EH (cell line): Measurements from ENCODE around the gene KCNK6.
A peak's percentile ranks its signal among the peaks of the same experiment; 100 is the strongest.
"Not testable (repeated sequence)": the region's sequence is repeated elsewhere in the genome, so short reads cannot be mapped to it uniquely, and the experiment has no call there.

Experiments
- DNase-seq: peaks from one replicate; pipeline ENCODE4 v3.0.0-alpha.2; 2015; ENCODE audit warnings: low read depth

The KCNK6 gene

DNA sequence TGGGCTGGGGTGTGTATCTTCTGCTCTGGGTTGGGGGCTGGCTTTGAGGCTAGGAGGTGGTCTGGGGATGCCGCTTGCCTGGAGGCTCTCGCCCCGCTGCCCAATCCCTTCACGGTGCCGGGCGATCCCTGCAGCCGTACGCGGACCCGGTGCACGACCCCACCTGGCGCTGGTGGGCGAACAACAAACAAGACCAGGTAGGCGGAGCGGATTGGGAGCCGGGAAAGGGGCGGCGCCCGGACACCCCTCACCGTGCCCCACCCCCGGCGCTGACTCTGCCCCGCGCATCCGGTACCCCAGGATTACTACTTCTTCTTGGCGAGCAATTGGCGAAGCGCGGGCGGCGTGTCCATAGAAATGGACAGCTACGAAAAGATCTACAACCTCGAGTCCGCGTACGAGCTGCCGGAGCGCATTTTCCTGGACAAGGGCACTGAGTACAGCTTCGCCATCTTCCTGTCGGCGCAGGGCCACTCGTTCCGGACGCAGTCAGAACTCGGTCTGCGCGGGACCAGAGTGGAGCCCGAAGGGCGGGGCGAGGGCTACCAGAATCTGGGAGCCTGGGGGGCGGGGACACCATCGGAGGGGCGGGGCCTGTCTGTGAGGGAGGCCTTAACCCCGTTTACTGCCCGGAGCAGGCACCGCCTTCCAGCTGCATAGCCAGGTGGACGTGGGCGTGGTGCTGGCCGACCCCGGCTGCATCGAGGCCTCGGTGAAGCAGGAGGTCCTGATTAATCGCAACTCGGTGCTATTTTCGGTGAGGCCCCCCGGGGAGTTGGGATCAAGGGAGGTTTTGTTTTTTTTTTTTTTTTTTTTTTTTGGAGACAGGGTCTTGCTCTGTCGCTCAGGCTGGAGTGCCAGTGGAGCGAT, 42.7 kb downstream of the KCNK6 start:
- peak; percentile 72 for DNase-seq

DNA sequence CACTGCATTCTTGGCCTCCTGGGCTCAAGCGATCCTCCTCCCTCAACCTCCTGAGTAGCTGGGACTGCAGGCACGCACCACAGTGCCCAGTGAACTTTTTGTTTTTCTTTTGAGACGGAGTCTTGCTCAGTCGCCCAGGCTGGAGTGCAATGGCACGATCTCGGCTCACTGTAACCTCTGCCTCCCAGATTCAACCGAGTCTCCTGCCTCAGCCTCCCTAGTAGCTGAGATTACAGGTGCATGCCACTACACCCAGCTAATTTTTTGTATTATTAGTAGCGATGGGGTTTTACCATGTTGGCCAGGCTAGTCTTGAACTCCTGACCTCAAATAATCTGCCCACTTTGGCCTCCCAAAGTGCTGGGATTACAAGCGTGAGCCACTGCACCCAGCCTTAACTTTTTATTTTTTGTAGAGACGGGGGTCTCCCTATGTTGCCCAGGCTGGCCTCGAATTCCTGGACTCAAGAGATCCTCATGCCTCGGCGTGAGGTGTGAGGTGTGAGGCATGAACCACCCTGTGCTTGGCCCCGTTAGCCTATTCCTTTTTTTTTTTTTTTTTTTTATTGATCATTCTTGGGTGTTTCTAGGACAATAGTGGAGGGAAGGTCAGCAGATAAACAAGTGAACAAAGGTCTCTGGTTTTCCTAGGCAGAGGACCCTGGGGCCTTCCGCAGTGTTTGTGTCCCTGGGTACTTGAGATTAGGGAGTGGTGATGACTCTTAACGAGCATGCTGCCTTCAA, 43.5 kb downstream of the KCNK6 start:
- DNase-seq = not testable (repeated sequence)

DNA sequence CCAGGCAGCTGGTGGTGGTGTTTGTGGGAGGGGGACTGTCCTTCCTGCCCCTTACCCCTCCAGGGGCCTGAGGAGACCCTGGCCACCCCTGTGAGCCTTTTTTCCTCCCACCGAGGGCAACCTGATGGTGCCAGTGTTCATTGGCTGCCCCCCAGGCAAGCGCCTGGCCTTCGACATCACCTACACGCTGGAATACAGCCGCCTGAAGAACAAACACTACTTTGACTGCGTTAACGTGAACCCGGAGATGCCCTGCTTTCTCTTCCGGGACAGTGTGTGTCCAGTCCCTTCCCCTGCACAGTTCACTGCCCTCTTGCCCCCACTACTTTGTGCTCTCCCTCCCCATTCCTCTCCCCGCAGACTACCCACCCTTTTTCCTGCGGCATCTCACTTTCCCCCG, 47.4 kb downstream of the KCNK6 start:
- no peak for DNase-seq

DNA sequence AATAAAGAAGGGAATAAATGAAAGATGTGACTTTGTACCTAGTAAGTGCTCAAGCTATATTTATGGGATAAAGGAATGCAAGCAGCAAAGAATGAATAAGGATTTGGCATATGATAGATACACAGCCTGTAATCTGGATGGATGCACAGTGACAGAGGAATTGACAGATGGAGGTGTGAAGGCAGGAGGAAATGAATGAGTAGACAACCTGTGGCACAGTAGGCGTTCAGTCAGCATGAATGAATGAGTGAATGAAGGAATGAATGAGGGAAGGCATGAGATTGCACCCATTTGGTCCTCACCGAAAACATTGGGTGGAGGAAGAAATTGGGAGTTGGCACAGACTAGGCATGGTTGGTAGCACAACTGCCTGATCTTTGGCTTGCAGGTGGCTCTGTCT, 49.9 kb downstream of the KCNK6 start:
- DNase-seq = no peak

DNA sequence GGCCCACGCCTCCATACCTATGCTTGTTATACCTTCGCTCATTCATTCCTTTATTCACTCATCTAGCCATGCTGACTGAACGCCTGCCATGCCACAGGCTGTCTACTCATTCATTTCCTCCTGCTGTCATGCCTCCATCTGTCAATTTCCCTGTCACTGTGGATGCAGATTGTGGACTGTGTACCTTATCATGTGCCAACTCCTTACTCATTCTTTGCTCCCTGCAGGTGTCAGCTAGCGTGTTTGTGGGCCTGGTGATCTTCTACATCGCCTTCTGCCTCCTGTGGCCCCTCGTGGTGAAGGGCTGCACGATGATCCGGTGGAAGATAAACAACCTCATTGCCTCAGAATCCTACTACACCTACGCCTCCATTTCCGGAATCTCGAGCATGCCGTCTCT, 50.7 kb downstream of the KCNK6 start:
- no peak for DNase-seq

DNA sequence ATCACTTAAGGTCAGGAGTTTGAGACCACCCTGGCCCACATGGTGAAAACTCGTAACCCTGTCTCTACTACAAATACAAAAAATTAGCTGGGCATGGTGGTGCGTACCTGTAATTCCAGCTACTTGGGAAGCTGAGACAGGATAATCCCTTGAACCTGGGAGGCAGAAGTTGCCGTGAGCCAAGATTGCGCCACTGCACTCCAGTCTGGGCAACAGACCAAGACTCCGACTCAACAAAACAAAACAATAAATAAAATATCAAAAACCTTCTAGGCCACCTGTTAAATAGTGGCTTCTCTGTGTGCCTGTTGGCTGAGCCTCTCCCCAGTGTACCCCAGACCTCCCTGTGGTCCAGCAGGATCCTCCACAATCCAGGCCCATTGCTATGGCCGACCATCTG, 51.4 kb downstream of the KCNK6 start:
- no peak for DNase-seq

DNA sequence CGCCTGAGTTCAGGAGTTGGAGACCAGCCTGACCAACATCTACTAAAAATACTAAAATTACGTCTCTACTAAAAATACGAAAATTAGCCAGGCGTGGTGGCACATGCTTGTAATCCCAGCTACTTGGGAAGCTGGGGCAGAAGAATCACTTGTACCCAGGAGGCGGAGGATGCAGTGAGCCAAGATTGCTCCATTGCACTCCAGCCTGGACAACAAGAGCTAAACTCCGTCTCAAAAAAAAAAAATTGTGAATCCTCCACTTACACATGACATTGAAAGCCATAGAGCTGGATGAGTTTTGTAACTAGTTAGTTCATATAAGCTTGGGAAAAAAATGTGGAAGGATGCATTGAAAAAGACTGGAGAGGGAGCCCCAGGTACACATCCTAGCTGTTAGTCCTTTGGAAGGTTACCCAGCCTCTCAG, 54.3 kb downstream of the KCNK6 start:
- DNase-seq = no peak

DNA sequence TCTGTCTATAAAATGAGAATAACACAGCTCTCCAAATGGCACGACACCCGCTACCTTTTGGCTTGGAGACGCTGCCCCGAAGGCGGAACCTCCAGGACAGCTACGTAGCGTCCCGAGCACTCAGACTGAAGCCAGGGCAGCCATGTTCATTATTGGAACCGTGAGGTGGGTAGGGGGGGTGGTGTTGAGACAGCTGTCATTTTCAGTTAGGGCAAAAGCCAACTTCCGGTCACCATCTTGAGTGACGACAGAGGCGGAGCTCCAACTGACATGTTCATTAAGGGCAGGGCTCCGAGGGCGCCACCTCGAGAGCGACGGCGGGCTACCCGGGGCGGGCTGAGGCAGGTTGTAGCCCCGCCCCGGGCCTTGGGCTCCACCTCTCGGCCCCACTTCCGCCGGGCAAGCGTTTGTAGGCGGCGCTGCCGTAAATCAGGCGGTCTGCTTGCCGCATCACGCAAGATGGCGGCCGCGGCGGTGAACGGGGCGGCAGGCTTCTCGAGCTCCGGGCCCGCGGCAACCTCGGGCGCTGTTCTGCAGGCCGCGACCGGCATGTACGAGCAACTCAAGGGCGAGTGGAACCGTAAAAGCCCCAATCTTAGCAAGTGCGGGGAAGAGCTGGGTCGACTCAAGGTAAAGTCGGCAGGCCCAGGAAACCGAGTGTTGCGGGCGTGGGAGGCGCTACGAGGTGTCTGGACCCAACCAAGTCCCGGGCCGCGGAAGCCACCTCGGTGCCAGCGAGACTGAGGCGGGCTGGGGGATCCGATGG, 54.9 kb downstream of the KCNK6 start, which contains the start of gene PSMD8:
PSMD8 (plus strand) TSS at position 240 of the 766 bp plus-strand sequence; CDS start at position 271, 31 bp downstream.
- peak; percentile 99 for DNase-seq

DNA sequence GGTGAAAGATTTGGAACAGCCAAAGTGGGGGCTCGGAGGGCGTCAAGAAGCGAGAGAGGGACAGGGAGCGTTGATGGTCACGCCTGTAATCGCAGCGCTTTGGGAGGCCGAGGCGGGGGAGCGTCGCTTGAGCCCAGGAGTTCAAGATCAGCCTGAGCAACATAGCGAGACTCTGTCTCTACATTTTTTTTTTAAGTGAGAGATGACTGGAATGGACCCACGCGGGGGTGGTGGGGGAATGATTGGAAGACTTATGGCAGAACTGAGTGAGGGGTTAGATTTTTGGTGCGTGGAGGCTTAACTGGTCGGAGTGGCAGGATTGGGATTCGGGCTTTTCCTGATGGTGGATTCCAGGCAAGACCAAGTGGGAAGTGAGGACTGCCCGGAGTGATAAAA, 55.5 kb downstream of the KCNK6 start:
- no peak for DNase-seq

DNA sequence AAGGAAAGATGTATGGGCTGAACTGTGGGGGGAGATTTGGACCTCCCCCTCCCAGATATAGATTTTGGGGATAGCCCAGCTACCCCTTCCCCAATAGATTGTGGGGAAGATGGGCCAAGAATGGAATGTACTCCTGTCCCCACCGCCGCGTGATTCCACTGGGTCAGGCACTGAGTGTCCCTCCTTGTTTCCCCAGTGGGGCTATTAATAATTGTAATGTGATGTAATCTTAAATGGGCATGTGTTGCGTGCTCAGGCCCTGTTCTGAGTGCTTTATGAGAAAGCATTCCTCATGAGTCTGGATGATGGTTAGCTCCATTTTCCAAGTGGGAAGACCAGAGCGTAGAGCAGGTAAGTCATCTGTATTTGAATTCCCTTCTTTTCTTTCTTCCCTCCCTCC, 56.1 kb downstream of the KCNK6 start:
- DNase-seq = peak; percentile 67

DNA sequence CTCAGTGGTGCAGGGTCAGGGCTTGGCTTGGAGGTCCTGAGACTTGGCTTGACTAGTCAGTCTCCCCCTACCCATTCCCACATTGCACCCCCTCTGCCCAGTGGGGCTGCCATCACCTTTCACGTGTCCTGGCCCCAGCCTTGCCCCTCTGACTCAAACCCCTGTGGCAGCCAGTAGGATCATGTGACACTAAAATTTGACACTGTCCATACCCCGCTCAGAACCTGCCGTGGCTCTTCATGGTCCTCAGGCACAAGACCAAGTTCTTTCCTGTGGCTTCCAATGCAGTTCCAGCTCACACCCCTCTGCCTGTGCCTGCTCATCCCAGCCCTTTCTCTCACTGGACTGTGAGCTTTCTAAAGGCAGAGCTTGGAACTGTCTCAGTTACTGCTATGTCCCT, 56.9 kb downstream of the KCNK6 start:
- DNase-seq = no peak

DNA sequence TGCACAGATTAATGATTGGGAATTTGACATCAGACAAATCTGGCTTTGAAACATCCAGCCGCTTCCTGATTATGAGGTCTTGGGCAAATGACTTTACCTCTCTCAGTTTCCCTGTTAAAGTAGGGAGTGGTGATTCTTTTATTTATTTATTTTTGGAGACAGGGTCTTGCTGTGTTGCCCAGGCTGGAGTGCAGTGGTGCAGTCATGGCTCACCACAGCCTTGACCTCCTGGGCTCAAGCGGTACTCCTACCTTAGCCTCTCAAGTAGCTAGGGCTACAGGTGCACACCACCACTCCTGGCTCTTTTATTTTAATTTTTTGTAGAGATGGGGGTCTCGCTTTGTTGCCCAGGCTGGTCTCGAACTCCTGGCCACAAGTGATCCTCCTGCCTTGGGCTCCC, 57.4 kb downstream of the KCNK6 start:
- no peak for DNase-seq

DNA sequence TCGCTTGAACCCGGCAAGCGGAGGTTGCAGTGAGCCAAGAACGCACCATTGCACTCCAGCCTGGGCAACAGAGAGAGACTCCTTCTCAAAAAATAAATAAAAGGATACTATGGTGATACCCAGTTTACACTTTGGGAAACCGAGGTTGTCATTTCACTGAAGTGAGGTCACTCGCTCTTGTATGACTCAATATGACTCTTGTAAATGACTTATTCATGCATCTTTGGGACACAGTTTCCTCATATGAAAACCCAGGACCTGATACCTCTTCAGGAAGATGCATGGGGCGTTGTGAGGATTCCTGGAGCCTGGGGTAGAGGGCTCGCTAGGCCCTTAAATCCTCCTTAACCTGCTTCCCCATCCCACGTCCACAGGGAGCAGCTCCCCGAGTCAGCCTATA, 59.2 kb downstream of the KCNK6 start:
- no peak for DNase-seq

DNA sequence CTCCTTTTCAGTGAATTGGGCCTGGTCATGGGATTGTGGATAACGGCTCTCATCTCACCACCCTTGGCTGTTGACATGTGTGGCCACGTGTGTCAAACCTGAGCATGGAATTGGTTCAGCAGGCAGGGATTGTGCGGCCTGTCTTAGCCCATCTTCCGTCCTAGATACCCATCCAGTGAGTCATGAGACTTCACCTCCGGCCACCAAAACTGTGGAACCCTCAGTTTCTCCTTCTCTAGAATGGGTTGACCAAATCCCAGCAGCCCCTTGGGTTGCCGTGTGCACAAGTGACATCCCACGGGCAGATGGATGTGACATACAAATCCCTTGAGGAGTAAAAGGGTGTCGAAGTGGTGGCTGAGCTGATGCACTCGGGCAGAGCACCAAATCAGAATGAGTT, 61.5 kb downstream of the KCNK6 start:
- no peak for DNase-seq
